GM19025 (cell line): ENCODE measurements around the gene POLR2L.

Experiments used
- ATAC-seq: cut with Tn5 transposase; IDR thresholded peaks from one replicate; pipeline ENCODE4 v1.9.1; 2021; ENCODE audit warnings: mild to moderate bottlenecking, low read depth, moderate library complexity; ENCODE audit not compliant: unreplicated experiment

Gene POLR2L

GRCh38 chr11:869399-870126 is 27.2 kb upstream of the POLR2L start:
- ATAC-seq = no peak

GRCh38 chr11:868802-869201 is 26.5 kb upstream of the POLR2L start:
- no peak for ATAC-seq

- ATAC-seq = no peak
These were observed 26.1 kb upstream of the POLR2L start for GRCh38 chr11:868394-868793.

- ATAC-seq = no peak
These were observed 25.6 kb upstream of the POLR2L start for GRCh38 chr11:867856-868358.

- ATAC-seq = no peak
These were observed 24.2 kb upstream of the POLR2L start for GRCh38 chr11:866481-866880.

GRCh38 chr11:865462-866430 is 23.4 kb upstream of the POLR2L start:
- no peak for ATAC-seq

- no peak for ATAC-seq
These were observed 22.6 kb upstream of the POLR2L start for GRCh38 chr11:864898-865297.

- no peak for ATAC-seq
These were observed 21.8 kb upstream of the POLR2L start for GRCh38 chr11:863910-864827.

GRCh38 chr11:863023-863909 is 20.9 kb upstream of the POLR2L start:
- ATAC-seq = no peak

- no peak for ATAC-seq
These were observed 20.3 kb upstream of the POLR2L start for GRCh38 chr11:862696-863022.

GRCh38 chr11:862081-862661 is 19.8 kb upstream of the POLR2L start:
- no peak for ATAC-seq

- no peak for ATAC-seq
These were observed 18.8 kb upstream of the POLR2L start for GRCh38 chr11:861105-861479.

GRCh38 chr11:860234-861104 is 18.1 kb upstream of the POLR2L start:
- ATAC-seq = no peak

- no peak for ATAC-seq
These were observed 17.2 kb upstream of the POLR2L start for GRCh38 chr11:859394-860131.

GRCh38 chr11:858762-859339 is 16.5 kb upstream of the POLR2L start:
- ATAC-seq = no peak

GRCh38 chr11:858053-858761 is 15.9 kb upstream of the POLR2L start:
- ATAC-seq = no peak

- no peak for ATAC-seq
These were observed 14.1 kb upstream of the POLR2L start for GRCh38 chr11:856397-856796.
